HepG2 (cell line): Measurements from ENCODE around the gene ERVMER34-1. TPM values are rescaled to one million over a fixed set of nuclear protein-coding genes. Genes with fewer than 3 reads are reported as not detected.

Experiments
- ATAC-seq: fragments of 200-7000 bp; cut with Tn5 transposase; 3 replicates; pipeline ENCODE4 v1.9.1; 2020; ENCODE audit warnings: mild to moderate bottlenecking, moderate library complexity
- BruUV-seq: library from RNA; stranded (reverse); fragments of 400-500 nt; replicated peaks from 2 replicates; lab custom pipeline; 2021; lab: Mats Ljungman, UMichigan
- CTCF ChIA-PET: fragments of 300-600 bp; formaldehyde crosslinking; extraction: SDS; loops from one replicate; lab custom pipeline; 2021; ENCODE audit warnings: low total read pairs, inconsistent platforms, low intra/inter-chr PET ratio; lab: Yijun Ruan, JAX
- POLR2A ChIA-PET: fragments of 350-600 bp; sonication (Branson Sonifier 250); formaldehyde crosslinking; loops from one replicate; lab custom pipeline; 2020; ENCODE audit warnings: antibody characterized with exemption, inconsistent platforms; lab: Yijun Ruan, JAX
- DNase-seq: peaks from one replicate; pipeline ENCODE4 v3.0.0-alpha.2; 2015; ENCODE audit warnings: low spot score
- FAIRE-seq: peaks from 3 replicates; lab custom pipeline; 2011; peaks lifted over from hg19 to GRCh38; lab: Jason Lieb, UNC
- H2AFZ ChIP-seq: one replicate; pipeline ENCODE4 v1.6.1; 2011; ENCODE audit warnings: low read length, inconsistent platforms
- H3K27ac ChIP-seq: fragments of 300-600 bp; 3 replicates; pipeline ENCODE4 v1.8.0; 2011; ENCODE audit warnings: mixed run types, mild to moderate bottlenecking, mixed read lengths, low read length, inconsistent platforms; ENCODE audit not compliant: insufficient read depth; ENCODE audit errors: extremely low read length
- H3K27me3 ChIP-seq, 2 experiments: fragments of 200-600 bp in 1 of 2; 2 replicates in 1 of 2; 3 replicates in 1 of 2; pipeline versions ENCODE4 v1.6.0 to v1.8.0; 2011; ENCODE audit warnings: low read length in 2 of 2, mild to moderate bottlenecking in 2 of 2, moderate library complexity in 2 of 2, inconsistent platforms in 1 of 2; ENCODE audit not compliant: insufficient read depth in 2 of 2, control insufficient read depth in 1 of 2
- H3K36me3 ChIP-seq, 2 experiments: fragments of 200-600 bp in 1 of 2; replicated peaks in 1 of 2; 2 replicates in 1 of 2; 3 replicates in 1 of 2; pipeline versions ENCODE4 v1.5.1 to v1.8.0; 2011; ENCODE audit warnings: low read length in 2 of 2, inconsistent platforms in 1 of 2; ENCODE audit not compliant: insufficient read depth in 2 of 2, control insufficient read depth in 1 of 2
- H3K4me1 ChIP-seq: 2 replicates; pipeline ENCODE4 v1.5.1; 2012; ENCODE audit warnings: low read length, inconsistent platforms; ENCODE audit not compliant: insufficient read depth
- H3K4me2 ChIP-seq: 2 replicates; pipeline ENCODE4 v1.6.0; 2011; ENCODE audit warnings: low read depth, low read length, inconsistent platforms
- H3K4me3 ChIP-seq, 3 experiments: fragments of 200-600 bp in 1 of 3; sonication (generic), shearing (Covaris generic) in 1 of 3; replicated peaks in 1 of 3; 2 replicates each; pipeline ENCODE4 v1.5.1; 2011 to 2016; ENCODE audit warnings: low read length in 3 of 3, inconsistent platforms in 2 of 3, low read depth in 2 of 3, mild to moderate bottlenecking in 2 of 3, control low read depth in 1 of 3, mixed read lengths in 1 of 3; ENCODE audit not compliant: insufficient read depth in 1 of 3
- H3K79me2 ChIP-seq: one replicate; pipeline ENCODE4 v1.6.1; 2011; ENCODE audit warnings: low read length, inconsistent platforms; ENCODE audit not compliant: insufficient read depth
- H3K9ac ChIP-seq: 2 replicates; pipeline ENCODE4 v1.6.0; 2011; ENCODE audit warnings: mild to moderate bottlenecking, low read depth, low read length, inconsistent platforms; ENCODE audit not compliant: insufficient read depth
- H3K9me3 ChIP-seq: 2 replicates; pipeline ENCODE4 v1.5.1; 2012; ENCODE audit warnings: mild to moderate bottlenecking, low read length
- H4K20me1 ChIP-seq: 2 replicates; pipeline ENCODE4 v1.6.0; 2011; ENCODE audit warnings: inconsistent platforms, mild to moderate bottlenecking, low read length, moderate library complexity; ENCODE audit not compliant: insufficient read depth
- AKAP8 ChIP-seq: sonication (generic); formaldehyde crosslinking; IDR thresholded peaks from 2 replicates; pipeline ENCODE4 v1.5.1; 2020; ENCODE audit warnings: mild to moderate bottlenecking, missing genetic modification reagents
- BRCA1 ChIP-seq: sonication (generic); formaldehyde crosslinking; IDR thresholded peaks from 2 replicates; pipeline ENCODE4 v1.4.0; 2020; ENCODE audit warnings: missing genetic modification reagents
- GFI1 ChIP-seq: sonication (generic); formaldehyde crosslinking; IDR thresholded peaks from 2 replicates; pipeline ENCODE4 v1.5.0; 2020; ENCODE audit warnings: missing genetic modification reagents, mild to moderate bottlenecking, borderline replicate concordance
- ISL2 ChIP-seq: sonication (generic); formaldehyde crosslinking; IDR thresholded peaks from 2 replicates; pipeline ENCODE4 v1.5.0; 2020; ENCODE audit warnings: missing genetic modification reagents
- KLF12 ChIP-seq: sonication (generic); formaldehyde crosslinking; IDR thresholded peaks from 2 replicates; pipeline ENCODE4 v1.4.0; 2020; ENCODE audit warnings: missing genetic modification reagents, borderline replicate concordance
- MYC ChIP-seq: sonication (generic); formaldehyde crosslinking; IDR thresholded peaks from 2 replicates; pipeline ENCODE4 v1.9.0; 2021; ENCODE audit warnings: missing genetic modification reagents, borderline replicate concordance
- POGZ ChIP-seq: sonication (generic); formaldehyde crosslinking; IDR thresholded peaks from 2 replicates; pipeline ENCODE4 v1.4.0; 2020; ENCODE audit warnings: mild to moderate bottlenecking, missing genetic modification reagents
- PRDM4 ChIP-seq: sonication (generic); formaldehyde crosslinking; IDR thresholded peaks from 2 replicates; pipeline ENCODE4 v1.9.0; 2021; ENCODE audit warnings: missing genetic modification reagents, borderline replicate concordance
- SIN3B ChIP-seq: fragments of 150-350 bp; IDR thresholded peaks from 2 replicates; pipeline ENCODE4 v1.6.1; 2014; ENCODE audit warnings: low read length
- SIX4 ChIP-seq: sonication (generic); formaldehyde crosslinking; IDR thresholded peaks from 2 replicates; pipeline ENCODE4 v1.4.0; 2020; ENCODE audit warnings: missing genetic modification reagents
- SMAD3 ChIP-seq: sonication (generic); formaldehyde crosslinking; IDR thresholded peaks from 2 replicates; pipeline ENCODE4 v1.4.0; 2020; ENCODE audit warnings: missing genetic modification reagents
- SP5 ChIP-seq: IDR thresholded peaks from 2 replicates; pipeline ENCODE4 v1.6.1; 2016; ENCODE audit warnings: low read depth, borderline replicate concordance
- XBP1 ChIP-seq: sonication (generic); formaldehyde crosslinking; IDR thresholded peaks from 2 replicates; pipeline ENCODE4 v1.5.0; 2020; ENCODE audit warnings: missing genetic modification reagents
- ZBTB3 ChIP-seq: sonication (generic); formaldehyde crosslinking; IDR thresholded peaks from 2 replicates; pipeline ENCODE4 v1.4.0; 2020; ENCODE audit warnings: low read depth, mild to moderate bottlenecking, moderate library complexity, missing genetic modification reagents, borderline replicate concordance
- ZKSCAN5 ChIP-seq: sonication (generic); formaldehyde crosslinking; IDR thresholded peaks from 2 replicates; pipeline ENCODE4 v1.5.1; 2020; ENCODE audit warnings: mild to moderate bottlenecking, missing genetic modification reagents
- ZNF180 ChIP-seq: sonication (generic); formaldehyde crosslinking; IDR thresholded peaks from 2 replicates; pipeline ENCODE4 v1.4.0; 2020; ENCODE audit warnings: low read depth, missing genetic modification reagents, borderline replicate concordance
- ZNF225 ChIP-seq: sonication (generic); formaldehyde crosslinking; IDR thresholded peaks from 2 replicates; pipeline ENCODE4 v1.4.0; 2020; ENCODE audit warnings: mild to moderate bottlenecking, missing genetic modification reagents
- ZNF773 ChIP-seq: sonication (generic); formaldehyde crosslinking; IDR thresholded peaks from 2 replicates; pipeline ENCODE4 v1.4.0; 2020; ENCODE audit warnings: missing genetic modification reagents, borderline replicate concordance
- ZNF816 ChIP-seq: sonication (generic); formaldehyde crosslinking; IDR thresholded peaks from 2 replicates; pipeline ENCODE4 v1.8.0; 2022; ENCODE audit warnings: missing genetic modification reagents, mild to moderate bottlenecking, borderline replicate concordance
- WGBS: methylation state at CpG from one replicate; pipeline ENCODE4 v1.1.6; 2017; ENCODE audit warnings: low lambda C conversion rate; 5-methylcytosine and 5-hydroxymethylcytosine counted together
- in situ Hi-C: cut with HindIII; loops from 2 replicates; pipeline ENCODE4 v1.10.0; 2017; ENCODE audit warnings: low pct_unique_long_range_greater_than_20kb; ENCODE audit not compliant: extremely low pct_ligation_motif_present
- intact Hi-C: fragments of 100-400 bp; cut with micrococcal nuclease; formaldehyde crosslinking; loops from one replicate; pipeline ENCODE4 v1.10.0; 2022; ENCODE audit not compliant: unreplicated experiment
- polyA plus RNA-seq, 8 experiments: library from polyadenylated mRNA; depleted of rRNA in 3 of 8; stranded (reverse) in 7 of 8; unstranded in 1 of 8; fragments of >200 nt; fragmentation: Illumina TruSeq in 4 of 8; extraction: Trizol in 4 of 8; gene quantifications; 2 replicates each; pipeline versions ENCODE4 v1.2.1 to v1.2.3, GENCODE V29; 2011 to 2016; ENCODE audit warnings: low read depth in 4 of 8, missing spikeins in 1 of 8, mixed read lengths in 1 of 8; ENCODE audit not compliant: insufficient read depth in 1 of 8
- total RNA-seq, 5 experiments: library from RNA; depleted of rRNA; stranded (reverse); fragments of >200 nt; fragmentation: Illumina TruSeq; extraction: Trizol; gene quantifications; 2 replicates each; pipeline ENCODE4 v1.2.3, GENCODE V29; 2016; ENCODE audit warnings: low read depth in 1 of 5
- TF ChIP-seq, protein P1 (sequence below): sonication (generic); formaldehyde crosslinking; IDR thresholded peaks from 2 replicates; pipeline ENCODE4 v1.5.0; 2020; ENCODE audit warnings: missing genetic modification reagents, mild to moderate bottlenecking, borderline replicate concordance

The ERVMER34-1 gene
- total and polyA plus RNA-seq, 2 of the 13 experiments (the other 11 are each of a cell fraction or from before 2014, with no cell fraction given), result 0.04 to 0.35 TPM

GRCh38 chr4:52788806-52789205 is 37.6 kb upstream of the ERVMER34-1 start (continued):
- TF ChIP-seq ZBTB3 (CRISPR knock-in tag), result no peak
- no peak for TF ChIP-seq SIX4 (CRISPR knock-in tag)

GRCh38 chr4:52783069-52783468 is 31.8 kb upstream of the ERVMER34-1 start:
- no peak overlapping the region for H3K4me2 ChIP-seq
- ChIA-PET CTCF (no interaction called here), POLR2A (no interaction called here)
- TF ChIP-seq ZKSCAN5 (CRISPR knock-in tag) (no peak), BRCA1 (CRISPR knock-in tag) (no peak), ZNF180 (CRISPR knock-in tag) (no peak), POGZ (CRISPR knock-in tag) (no peak), SIN3B (no peak), SMAD3 (no peak), GFI1 (CRISPR knock-in tag) (no peak), ISL2 (CRISPR knock-in tag) (no peak), MYC (CRISPR knock-in tag) (no peak), ZNF225 (no peak), XBP1 (CRISPR knock-in tag) (no peak), AKAP8 (no peak), PRDM4 (no peak), SP5 (no peak), ZNF816 (CRISPR knock-in tag) (no peak), KLF12 (no peak), ZNF773 (CRISPR knock-in tag) (no peak)
- TF ChIP-seq, protein P1, sequence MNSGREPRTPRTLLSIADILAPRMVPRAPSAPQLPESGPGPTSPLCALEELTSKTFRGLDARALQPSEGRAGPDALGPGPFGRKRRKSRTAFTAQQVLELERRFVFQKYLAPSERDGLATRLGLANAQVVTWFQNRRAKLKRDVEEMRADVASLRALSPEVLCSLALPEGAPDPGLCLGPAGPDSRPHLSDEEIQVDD (CRISPR knock-in tag), result no peak
- WGBS, result 47% methylated on average over 4 of the region's 4 CpGs
- no peaks in the 10 kb centered on the region for H3K4me1 ChIP-seq
- H3K36me3 ChIP-seq, result no peaks in the 10 kb centered on the region
- no peak overlapping the region for H2AFZ ChIP-seq
- H3K9me3 ChIP-seq, result no peaks in the 10 kb centered on the region
- intact Hi-C loops, result no loop called here
- no peaks in the 10 kb centered on the region for H3K79me2 ChIP-seq
- no peak overlapping the region for H3K9ac ChIP-seq
- no peak for FAIRE-seq
- ATAC-seq, result no peak
- DNase-seq, result no peak
- no peak overlapping the region for H3K27ac ChIP-seq
- H3K27me3 ChIP-seq, result no peaks in the 10 kb centered on the region
- BruUV-seq, result no TSS peak
- H4K20me1 ChIP-seq, result no peaks in the 10 kb centered on the region
- no peak overlapping the region for H3K4me3 ChIP-seq
- in situ Hi-C loops, result no loop called here
